ENCODE data around the gene CTIF.

GRCh38 chr18:48531082-48531403 is 7.8 kb upstream of the CTIF start:
- TF ChIP-seq EP300 (IDR thresholded peaks at IDR 0.05): no peak
- no peak for TF ChIP-seq CTCF (IDR thresholded peaks at IDR 0.05)
- no peak for TF ChIP-seq POLR2A (IDR thresholded peaks at IDR 0.05)
